ENCODE measurements around the gene RPUSD1. TPM values are rescaled to one million over a fixed set of nuclear protein-coding genes. Genes with fewer than 3 reads are reported as not detected.

The RPUSD1 gene
- polyA plus RNA-seq, 1 of the 3 experiments (the other 2 are of a cell fraction) = 27.7 TPM

- Histone ChIP-seq H3K4me3 (ENCODE audit: low read depth in 2 of 2, low read length in 1 of 2) (no peak overlapping the region), H3K9ac (no peak overlapping the region), H4K20me1 (ENCODE audit: insufficient read depth) (no peaks in the 10 kb centered on the region), H3K4me2 (no peak overlapping the region), H3K9me2 (no peaks in the 10 kb centered on the region), H3K27ac (ENCODE audit: low read depth in 2 of 2, low read length in 1 of 2) (no peak overlapping the region), H3K36me3 (replicated peaks in 1 of 2; ENCODE audit: control insufficient read depth in 1 of 2, insufficient read depth in 2 of 2, low read length in 1 of 2) (no peaks in the 10 kb centered on the region), H3K27me3 (ENCODE audit: insufficient read depth) (peaks cover 62% of the 10 kb centered on the region), H3K79me2 (ENCODE audit: insufficient read depth) (no peaks in the 10 kb centered on the region), H3F3A (replicated peaks; ENCODE audit: insufficient read depth) (no peaks in the 10 kb centered on the region), H3K4me1 (ENCODE audit: control insufficient read depth in 1 of 2, insufficient read depth in 2 of 2, low read depth in 1 of 2, low read length in 1 of 2) (peaks cover 0 to 5% of the 10 kb centered on the region in 2 experiments; a peak in 2 of 4 replicates), H2AFZ (ENCODE audit: low read depth) (no peak overlapping the region), H3K9me3 (no peaks in the 10 kb centered on the region)
- POLR2A ChIA-PET = no interaction called here
- no peak for DNase-seq
- CTCF ChIA-PET = interaction anchor here (0.8 to 1.2 kb wide), 3 partner anchors 231 to 282 kb away, joined by 3 read pairs; no protein-coding TSS in a partner anchor
- TF ChIP-seq FOXM1 (IDR thresholded peaks at IDR 0.05; ENCODE audit: low read depth) = no peak
- no peak for TF ChIP-seq REST (IDR thresholded peaks at IDR 0.05; ENCODE audit: low read depth, low read length)
- no peak for TF ChIP-seq MEF2A (IDR thresholded peaks at IDR 0.05; ENCODE audit: borderline replicate concordance, low read depth)
- TF ChIP-seq SMC3 (IDR thresholded peaks at IDR 0.05; ENCODE audit: low read depth, low read length) = no peak
- no peak for TF ChIP-seq ELF1 (IDR thresholded peaks at IDR 0.05)
- TF ChIP-seq RXRA (IDR thresholded peaks at IDR 0.05; ENCODE audit: borderline replicate concordance, low read depth) = no peak
- no peak for TF ChIP-seq RAD21 (IDR thresholded peaks at IDR 0.05; ENCODE audit: low read length)
- no peak for TF ChIP-seq RCOR1 (IDR thresholded peaks at IDR 0.05; ENCODE audit: low read length)
- TF ChIP-seq GABPA (IDR thresholded peaks at IDR 0.05; ENCODE audit: low read depth) = no peak
- no peak for TF ChIP-seq FOSL2 (IDR thresholded peaks at IDR 0.05; ENCODE audit: borderline replicate concordance, low read depth)
- WGBS (ENCODE audit: low lambda C conversion rate) = 61% methylated on average over 12 of the region's 13 CpGs
Observed at GRCh38 chr16:821751-822150, 33.6 kb upstream of the RPUSD1 start.

GRCh38 chr16:820748-821147 is 32.6 kb upstream of the RPUSD1 start:
- no peak overlapping the region for H3K9ac ChIP-seq
- TF ChIP-seq FOXM1 (IDR thresholded peaks at IDR 0.05; ENCODE audit: low read depth) (no peak), ZBTB33 (IDR thresholded peaks at IDR 0.05; ENCODE audit: borderline replicate concordance, low read depth) (no peak), MEF2A (IDR thresholded peaks at IDR 0.05; ENCODE audit: borderline replicate concordance, low read depth) (no peak), TAF1 (IDR thresholded peaks at IDR 0.05; ENCODE audit: borderline replicate concordance, low read depth, low read length) (no peak), GABPA (IDR thresholded peaks at IDR 0.05; ENCODE audit: low read depth) (no peak), FOSL2 (IDR thresholded peaks at IDR 0.05; ENCODE audit: borderline replicate concordance, low read depth) (no peak), REST (IDR thresholded peaks at IDR 0.05; ENCODE audit: low read depth, low read length) (no peak), CTCF (IDR thresholded peaks at IDR 0.05) (no peak), NRF1 (IDR thresholded peaks at IDR 0.05; ENCODE audit: low read depth, low read length) (no peak), GATA2 (CRISPR knock-in tag; IDR thresholded peaks at IDR 0.05) (no peak), FOXJ3 (CRISPR knock-in tag; IDR thresholded peaks at IDR 0.05) (no peak)
- ChIA-PET CTCF (interaction anchor here (10.1 kb wide), 1 partner anchor 236 kb away, joined by 61 read pairs; no protein-coding TSS in a partner anchor), POLR2A (no interaction called here)
- peaks cover 56% of the 10 kb centered on the region for H3K27me3 ChIP-seq (ENCODE audit: insufficient read depth)
- no peak overlapping the region for H3K4me3 ChIP-seq (ENCODE audit: low read depth in 2 of 2, low read length in 1 of 2)
- no peaks in the 10 kb centered on the region for H3K36me3 ChIP-seq (replicated peaks in 1 of 2; ENCODE audit: control insufficient read depth in 1 of 2, insufficient read depth in 2 of 2, low read length in 1 of 2)
- WGBS (ENCODE audit: low lambda C conversion rate) = 71% methylated on average over 12 of the region's 12 CpGs
- H3K9me3 ChIP-seq = no peaks in the 10 kb centered on the region
- no peak overlapping the region for H3K4me2 ChIP-seq
- H3K79me2 ChIP-seq (ENCODE audit: insufficient read depth) = no peaks in the 10 kb centered on the region
- no peaks in the 10 kb centered on the region for H4K20me1 ChIP-seq (ENCODE audit: insufficient read depth)
- no peak overlapping the region for H3K27ac ChIP-seq (ENCODE audit: low read depth in 2 of 2, low read length in 1 of 2)
- DNase-seq = no peak
- no peak overlapping the region for H2AFZ ChIP-seq (ENCODE audit: low read depth)
- H3F3A ChIP-seq (replicated peaks; ENCODE audit: insufficient read depth) = no peaks in the 10 kb centered on the region
- no peaks in the 10 kb centered on the region for H3K9me2 ChIP-seq
- peaks cover 0 to 5% of the 10 kb centered on the region in 2 experiments; a peak in 2 of 4 replicates for H3K4me1 ChIP-seq (ENCODE audit: control insufficient read depth in 1 of 2, insufficient read depth in 2 of 2, low read depth in 1 of 2, low read length in 1 of 2)
